IMR-90 (cell line): Measurements from ENCODE around the gene DDC. TPM values are rescaled to one million over a fixed set of nuclear protein-coding genes. Genes with fewer than 3 reads are reported as not detected.

Experiments
- ATAC-seq: fragments of 200-7000 bp; cut with Tn5 transposase; 2 replicates; pipeline ENCODE4 v1.9.1; 2020; ENCODE audit warnings: low read depth, mild to moderate bottlenecking, moderate library complexity
- BruUV-seq: library from RNA; stranded (reverse); fragments of 400-500 nt; replicated peaks from 2 replicates; lab custom pipeline; 2021; lab: Mats Ljungman, UMichigan
- CTCF ChIA-PET: fragments of 300-600 bp; formaldehyde crosslinking; extraction: SDS; loops from one replicate; lab custom pipeline; 2021; ENCODE audit warnings: antibody characterized with exemption; lab: Yijun Ruan, JAX
- POLR2A ChIA-PET: fragments of 300-600 bp; sonication (Branson Sonifier 250); formaldehyde crosslinking; loops from one replicate; lab custom pipeline; 2022; ENCODE audit warnings: antibody characterized with exemption; ENCODE audit not compliant: unreplicated experiment; lab: Charles Lee
- DNase-seq: peaks from one replicate; pipeline ENCODE4 v3.0.0; 2013
- H2AFZ ChIP-seq: replicated peaks from 2 replicates; pipeline ENCODE3; 2013; ENCODE audit warnings: low read length, mild to moderate bottlenecking; ENCODE audit not compliant: poor library complexity
- H2AK5ac ChIP-seq: 2 replicates; pipeline ENCODE4 v1.6.1; 2013; ENCODE audit warnings: low read depth, low read length, inconsistent platforms
- H2AK9ac ChIP-seq: replicated peaks from 2 replicates; pipeline ENCODE3; 2013; ENCODE audit warnings: mild to moderate bottlenecking, low read depth, low read length, moderate library complexity; ENCODE audit not compliant: poor library complexity
- H2BK120ac ChIP-seq: 2 replicates; pipeline ENCODE4 v1.6.1; 2013; ENCODE audit warnings: low read depth, low read length, inconsistent platforms
- H2BK15ac ChIP-seq: 3 replicates; pipeline ENCODE4 v1.6.1; 2013; ENCODE audit warnings: low read depth, low read length, inconsistent platforms
- H2BK20ac ChIP-seq: 2 replicates; pipeline ENCODE4 v1.6.1; 2013; ENCODE audit warnings: low read depth, mild to moderate bottlenecking, inconsistent platforms, low read length, moderate library complexity
- H2BK5ac ChIP-seq: 2 replicates; pipeline ENCODE4 v1.6.1; 2013; ENCODE audit warnings: mild to moderate bottlenecking, low read depth, low read length, inconsistent platforms; ENCODE audit not compliant: poor library complexity, severe bottlenecking
- H3K14ac ChIP-seq: replicated peaks from 2 replicates; pipeline ENCODE4 v1.6.1; 2013; ENCODE audit warnings: low read depth, low read length, inconsistent platforms
- H3K18ac ChIP-seq: 2 replicates; pipeline ENCODE4 v1.6.1; 2013; ENCODE audit warnings: low read depth, low read length, control low read depth
- H3K23ac ChIP-seq: 2 replicates; pipeline ENCODE4 v1.6.1; 2013; ENCODE audit warnings: low read depth, low read length, inconsistent platforms
- H3K27ac ChIP-seq: 2 replicates; pipeline ENCODE4 v1.5.1; 2013; ENCODE audit warnings: mild to moderate bottlenecking, control low read depth, low read length; ENCODE audit not compliant: insufficient read depth
- H3K27me3 ChIP-seq: 2 replicates; pipeline ENCODE4 v1.6.1; 2013; ENCODE audit warnings: low read length; ENCODE audit not compliant: control insufficient read depth, insufficient read depth
- H3K36me3 ChIP-seq: 2 replicates; pipeline ENCODE4 v1.6.1; 2013; ENCODE audit warnings: low read length, mixed read lengths; ENCODE audit not compliant: control insufficient read depth, insufficient read depth
- H3K4ac ChIP-seq: 2 replicates; pipeline ENCODE4 v1.6.1; 2013; ENCODE audit warnings: low read depth, low read length, inconsistent platforms
- H3K4me1 ChIP-seq: 2 replicates; pipeline ENCODE4 v1.6.1; 2013; ENCODE audit warnings: low read length, mixed read lengths; ENCODE audit not compliant: control insufficient read depth, insufficient read depth
- H3K4me2 ChIP-seq: 2 replicates; pipeline ENCODE4 v1.6.1; 2013; ENCODE audit warnings: low read depth, mild to moderate bottlenecking, control low read depth, low read length, moderate library complexity
- H3K4me3 ChIP-seq: 2 replicates; pipeline ENCODE4 v1.5.1; 2013; ENCODE audit warnings: low read depth, mild to moderate bottlenecking, control low read depth, low read length, moderate library complexity; ENCODE audit not compliant: insufficient read depth
- H3K56ac ChIP-seq: 2 replicates; pipeline ENCODE4 v1.6.1; 2013; ENCODE audit warnings: low read length, inconsistent platforms; ENCODE audit not compliant: insufficient read depth; ENCODE audit errors: extremely low read depth
- H3K79me1 ChIP-seq, 2 experiments: 2 replicates each; pipeline ENCODE4 v1.6.1; 2013; ENCODE audit warnings: low read length in 2 of 2, inconsistent platforms in 1 of 2, low read depth in 1 of 2
- H3K9ac ChIP-seq: 2 replicates; pipeline ENCODE4 v1.6.1; 2013; ENCODE audit warnings: low read depth, low read length, control low read depth
- H3K9me1 ChIP-seq: 2 replicates; pipeline ENCODE4 v1.6.1; 2013; ENCODE audit warnings: low read length, inconsistent platforms; ENCODE audit not compliant: insufficient read depth
- H3K9me3 ChIP-seq: 2 replicates; pipeline ENCODE4 v1.6.1; 2013; ENCODE audit warnings: low read length; ENCODE audit not compliant: control insufficient read depth, insufficient read depth
- H4K20me1 ChIP-seq: 2 replicates; pipeline ENCODE4 v1.6.1; 2013; ENCODE audit warnings: low read length, inconsistent platforms; ENCODE audit not compliant: insufficient read depth
- H4K5ac ChIP-seq: 2 replicates; pipeline ENCODE4 v1.6.1; 2013; ENCODE audit warnings: mild to moderate bottlenecking, low read depth, low read length, control low read depth
- H4K8ac ChIP-seq, 2 experiments: 2 replicates each; pipeline ENCODE4 v1.6.1; 2013; ENCODE audit warnings: low read depth in 2 of 2, low read length in 2 of 2, control low read depth in 1 of 2, inconsistent platforms in 1 of 2
- H4K91ac ChIP-seq: 2 replicates; pipeline ENCODE4 v1.6.1; 2013; ENCODE audit warnings: low read depth, low read length, inconsistent platforms; ENCODE audit not compliant: insufficient read depth
- BHLHE40 ChIP-seq: fragments of 150-350 bp; IDR thresholded peaks from 2 replicates; pipeline ENCODE4 v1.6.1; 2016; ENCODE audit warnings: mild to moderate bottlenecking, low read depth, low read length
- CHD1 ChIP-seq: IDR thresholded peaks from 2 replicates; pipeline ENCODE4 v1.6.1; 2012; ENCODE audit warnings: low read depth, low read length, improper control_type of control experiment
- ELK1 ChIP-seq: fragments of 150-350 bp; IDR thresholded peaks from 2 replicates; pipeline ENCODE4 v1.6.1; 2016; ENCODE audit warnings: low read depth, mild to moderate bottlenecking, low read length, moderate library complexity, borderline replicate concordance
- FOS ChIP-seq: fragments of 150-350 bp; IDR thresholded peaks from 2 replicates; pipeline ENCODE4 v1.6.1; 2016; ENCODE audit warnings: low read depth, low read length
- MAFK ChIP-seq: IDR thresholded peaks from 2 replicates; pipeline ENCODE4 v1.6.1; 2012; ENCODE audit warnings: low read depth, low read length, improper control_type of control experiment
- MAZ ChIP-seq: IDR thresholded peaks from 2 replicates; pipeline ENCODE4 v1.6.1; 2012; ENCODE audit warnings: low read depth, mild to moderate bottlenecking, low read length, improper control_type of control experiment, moderate library complexity, borderline replicate concordance
- MXI1 ChIP-seq: IDR thresholded peaks from 2 replicates; pipeline ENCODE4 v1.6.1; 2012; ENCODE audit warnings: low read depth, mild to moderate bottlenecking, low read length, moderate library complexity, borderline replicate concordance
- NFE2L2 ChIP-seq: fragments of 150-350 bp; IDR thresholded peaks from 2 replicates; pipeline ENCODE4 v1.6.1; 2016; ENCODE audit warnings: low read depth, mild to moderate bottlenecking, low read length
- POLR2A ChIP-seq: IDR thresholded peaks from 2 replicates; pipeline ENCODE4 v1.6.1; 2012; ENCODE audit warnings: mild to moderate bottlenecking, low read depth, low read length
- RAD21 ChIP-seq: IDR thresholded peaks from 2 replicates; pipeline ENCODE4 v1.6.1; 2012; ENCODE audit warnings: low read length, improper control_type of control experiment
- RCOR1 ChIP-seq: IDR thresholded peaks from 2 replicates; pipeline ENCODE4 v1.6.1; 2012; ENCODE audit warnings: mild to moderate bottlenecking, low read length, improper control_type of control experiment; ENCODE audit not compliant: insufficient replicate concordance
- RFX5 ChIP-seq: IDR thresholded peaks from 2 replicates; pipeline ENCODE4 v1.8.0; 2012; ENCODE audit warnings: low read depth, mild to moderate bottlenecking, low read length, moderate library complexity
- SMC3 ChIP-seq: fragments of 150-350 bp; IDR thresholded peaks from 2 replicates; pipeline ENCODE4 v1.6.1; 2016; ENCODE audit warnings: low read depth, mild to moderate bottlenecking, antibody characterized with exemption, low read length, moderate library complexity
- WGBS, 2 experiments: methylation state at CpG; one replicate each; pipeline versions ENCODE4 v1.1.5 to v1.1.7; 2013; ENCODE audit warnings: missing lambda C conversion rate in 2 of 2; ENCODE audit not compliant: insufficient read length in 1 of 2; ENCODE audit errors: extremely low coverage in 2 of 2; 5-methylcytosine and 5-hydroxymethylcytosine counted together
- dilution Hi-C: fragments of 300-500 bp; cut with HindIII; formaldehyde crosslinking; loops from one replicate; pipeline ENCODE4 v1.14.3; 2018; ENCODE audit warnings: low sequenced_read_pairs; ENCODE audit not compliant: unreplicated experiment
- in situ Hi-C: fragments of 300-500 bp; cut with MboI; formaldehyde crosslinking; loops from 3 replicates; pipeline ENCODE4 v1.14.3; 2019; ENCODE audit warnings: low sequenced_read_pairs, inconsistent platforms, mixed read lengths
- intact Hi-C: fragments of 100-400 bp; cut with micrococcal nuclease; formaldehyde crosslinking; loops from 2 replicates; pipeline ENCODE4 v1.10.0; 2022
- polyA plus RNA-seq, 3 experiments: library from polyadenylated mRNA; depleted of rRNA; stranded (reverse); fragments of >200 nt; gene quantifications; 2 replicates each; pipeline ENCODE4 v1.2.3, GENCODE V29; 2012; ENCODE audit warnings: low replicate concordance in 1 of 3
- total RNA-seq: library from RNA; depleted of rRNA; stranded (reverse); fragments of >200 nt; gene quantifications from 2 replicates; pipeline ENCODE4 v1.2.3, GENCODE V29; 2012
- TF ChIP-seq, protein P1 (sequence below): conservative IDR thresholded peaks from 2 replicates; pipeline ENCODE4 v1.5.1; 2012; ENCODE audit warnings: mild to moderate bottlenecking, low read depth, low read length, improper control_type of control experiment
- TF ChIP-seq, protein P2 (sequence below): fragments of 150-350 bp; IDR thresholded peaks from 2 replicates; pipeline ENCODE4 v1.6.1; 2017; ENCODE audit warnings: mild to moderate bottlenecking, antibody characterized with exemption, low read length, low read depth

DDC gene
- total and polyA plus RNA-seq, 2 of the 4 experiments (the other 2 are of a cell fraction) = not detected

DNA sequence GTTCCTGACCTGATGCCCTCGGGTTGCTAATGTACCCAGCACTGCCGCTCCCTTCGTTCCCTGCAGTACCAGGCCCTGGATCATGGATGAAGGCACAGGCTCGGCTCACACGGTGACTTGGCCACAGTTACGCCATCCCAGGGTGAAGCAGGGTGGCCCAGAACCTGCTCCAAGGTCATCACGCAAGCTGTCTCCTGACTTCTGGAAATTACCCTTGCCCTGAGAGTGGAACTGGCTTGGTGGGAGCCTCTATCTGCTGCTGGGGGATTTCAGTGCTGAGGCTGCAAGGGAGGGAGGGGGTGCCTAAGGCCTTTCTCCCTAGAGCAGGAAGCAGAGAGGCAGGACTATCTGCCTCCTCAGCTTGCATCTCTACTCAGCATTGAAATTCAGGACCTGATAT lies 151.6 kb downstream of the DDC start:
- H3K4ac ChIP-seq = no peak overlapping the region
- no peak overlapping the region for H3K27ac ChIP-seq
- H2BK5ac ChIP-seq = no peak overlapping the region
- H2AK9ac ChIP-seq = no peak overlapping the region
- DNase-seq (no peak), ATAC-seq (no peak)
- 52% methylated on average over 4 of the region's 7 CpGs; no CpG with 5 or more reads in 1 of the 2 experiments for WGBS, 2 experiments
- no peaks in the 10 kb centered on the region for H4K20me1 ChIP-seq
- no peak overlapping the region for H4K5ac ChIP-seq
- H3K4me2 ChIP-seq = no peak overlapping the region
- no peak overlapping the region for H2AK5ac ChIP-seq
- ChIA-PET CTCF (interaction anchor here (0.6 kb wide), 1 partner anchor 728 kb away, joined by 3 read pairs; no protein-coding TSS in a partner anchor), POLR2A (no interaction called here)
- intact Hi-C loops = no loop called here
- H3K4me1 ChIP-seq = no peaks in the 10 kb centered on the region
- no peak overlapping the region for H3K14ac ChIP-seq
- no peak overlapping the region for H2BK120ac ChIP-seq
- no peaks in the 10 kb centered on the region for H3K36me3 ChIP-seq
- dilution Hi-C loops = no loop called here
- H3K9me3 ChIP-seq = no peaks in the 10 kb centered on the region
- no TSS peak for BruUV-seq
- no peak overlapping the region for H3K56ac ChIP-seq
- no peak overlapping the region for H3K4me3 ChIP-seq
- no peak overlapping the region for H3K9ac ChIP-seq
- no peak overlapping the region for H2BK20ac ChIP-seq
- no peak overlapping the region for H2BK15ac ChIP-seq
- H4K8ac ChIP-seq = no peak overlapping the region
- peaks cover 3% of the 10 kb centered on the region for H3K27me3 ChIP-seq
- in situ Hi-C loops = no loop called here
- no peak overlapping the region for H4K91ac ChIP-seq
- TF ChIP-seq MAZ (no peak), RAD21 (no peak), NFE2L2 (no peak), SMC3 (no peak), BHLHE40 (no peak), ELK1 (no peak), MXI1 (no peak), RCOR1 (no peak), CHD1 (no peak), FOS (no peak), MAFK (no peak), POLR2A (no peak), RFX5 (no peak)
- TF ChIP-seq, protein P1, sequence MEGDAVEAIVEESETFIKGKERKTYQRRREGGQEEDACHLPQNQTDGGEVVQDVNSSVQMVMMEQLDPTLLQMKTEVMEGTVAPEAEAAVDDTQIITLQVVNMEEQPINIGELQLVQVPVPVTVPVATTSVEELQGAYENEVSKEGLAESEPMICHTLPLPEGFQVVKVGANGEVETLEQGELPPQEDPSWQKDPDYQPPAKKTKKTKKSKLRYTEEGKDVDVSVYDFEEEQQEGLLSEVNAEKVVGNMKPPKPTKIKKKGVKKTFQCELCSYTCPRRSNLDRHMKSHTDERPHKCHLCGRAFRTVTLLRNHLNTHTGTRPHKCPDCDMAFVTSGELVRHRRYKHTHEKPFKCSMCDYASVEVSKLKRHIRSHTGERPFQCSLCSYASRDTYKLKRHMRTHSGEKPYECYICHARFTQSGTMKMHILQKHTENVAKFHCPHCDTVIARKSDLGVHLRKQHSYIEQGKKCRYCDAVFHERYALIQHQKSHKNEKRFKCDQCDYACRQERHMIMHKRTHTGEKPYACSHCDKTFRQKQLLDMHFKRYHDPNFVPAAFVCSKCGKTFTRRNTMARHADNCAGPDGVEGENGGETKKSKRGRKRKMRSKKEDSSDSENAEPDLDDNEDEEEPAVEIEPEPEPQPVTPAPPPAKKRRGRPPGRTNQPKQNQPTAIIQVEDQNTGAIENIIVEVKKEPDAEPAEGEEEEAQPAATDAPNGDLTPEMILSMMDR = no peak
- TF ChIP-seq, protein P2, sequence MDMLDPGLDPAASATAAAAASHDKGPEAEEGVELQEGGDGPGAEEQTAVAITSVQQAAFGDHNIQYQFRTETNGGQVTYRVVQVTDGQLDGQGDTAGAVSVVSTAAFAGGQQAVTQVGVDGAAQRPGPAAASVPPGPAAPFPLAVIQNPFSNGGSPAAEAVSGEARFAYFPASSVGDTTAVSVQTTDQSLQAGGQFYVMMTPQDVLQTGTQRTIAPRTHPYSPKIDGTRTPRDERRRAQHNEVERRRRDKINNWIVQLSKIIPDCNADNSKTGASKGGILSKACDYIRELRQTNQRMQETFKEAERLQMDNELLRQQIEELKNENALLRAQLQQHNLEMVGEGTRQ = no peak
- no peak overlapping the region for H3K23ac ChIP-seq
- no peak overlapping the region for H2AFZ ChIP-seq
- no peak overlapping the region for H3K18ac ChIP-seq
- no peaks in the 10 kb centered on the region for H3K79me1 ChIP-seq
- no peaks in the 10 kb centered on the region for H3K9me1 ChIP-seq
